Neural crest cell (in vitro differentiated cells): ENCODE results near the gene PCID2. TPM values are rescaled to one million over a fixed set of nuclear protein-coding genes. Genes with fewer than 3 reads are reported as not detected.

Source experiments
- DNase-seq: peaks from one replicate; pipeline ENCODE4 v3.0.0; 2021; ENCODE audit warnings: low read depth, mixed read lengths, low spot score
- H3K27ac Mint-ChIP-seq: one replicate; pipeline ENCODE4 v1.8.0; 2021; ENCODE audit warnings: mild to moderate bottlenecking, mixed read lengths; ENCODE audit not compliant: unreplicated experiment
- H3K27me3 Mint-ChIP-seq: 2 replicates; pipeline ENCODE4 v1.8.0; 2021; ENCODE audit warnings: low read depth, mild to moderate bottlenecking, mixed read lengths
- H3K36me3 Mint-ChIP-seq: 2 replicates; pipeline ENCODE4 v1.8.0; 2021; ENCODE audit warnings: low read depth, mild to moderate bottlenecking, mixed read lengths
- H3K4me1 Mint-ChIP-seq: 2 replicates; pipeline ENCODE4 v1.8.0; 2021; ENCODE audit warnings: mixed read lengths
- H3K4me3 Mint-ChIP-seq: one replicate; pipeline ENCODE4 v1.8.0; 2021; ENCODE audit warnings: mild to moderate bottlenecking, mixed read lengths
- H3K9me3 Mint-ChIP-seq: 2 replicates; pipeline ENCODE4 v1.8.0; 2021; ENCODE audit warnings: mixed read lengths
- CTCF ChIP-seq: fragments of 200-600 bp; sonication (generic); conservative IDR thresholded peaks from 2 replicates; pipeline ENCODE4 v1.5.0; 2021; ENCODE audit warnings: antibody characterized with exemption, mild to moderate bottlenecking
- total RNA-seq: library from RNA; stranded (reverse); gene quantifications from 2 replicates; pipeline ENCODE4 v1.2.1, GENCODE V29; 2021

The PCID2 gene
- total RNA-seq, 1 donor from 2014 or later = 60.4 TPM

- Mint-ChIP-seq H3K27ac (no peak overlapping the region), H3K4me3 (peak overlapping the region; percentile 52), H3K36me3 (no peaks in the 10 kb centered on the region), H3K9me3 (no peaks in the 10 kb centered on the region), H3K27me3 (no peaks in the 10 kb centered on the region), H3K4me1 (peaks cover 29% of the 10 kb centered on the region)
- TF ChIP-seq CTCF = no peak
- no peak for DNase-seq
Observed at GRCh38 chr13:113203507-113204377, 4.7 kb downstream of the PCID2 start.

- Mint-ChIP-seq H3K27ac (no peak overlapping the region), H3K36me3 (no peaks in the 10 kb centered on the region), H3K27me3 (no peaks in the 10 kb centered on the region)
Observed at GRCh38 chr13:113202912-113203311, 5.6 kb downstream of the PCID2 start.

GRCh38 chr13:113201815-113202214 is 6.7 kb downstream of the PCID2 start:
- no peak overlapping the region for H3K4me3 Mint-ChIP-seq
- H3K36me3 Mint-ChIP-seq = no peaks in the 10 kb centered on the region
- DNase-seq = no peak
- H3K27ac Mint-ChIP-seq = no peak overlapping the region
- H3K9me3 Mint-ChIP-seq = no peaks in the 10 kb centered on the region
- no peaks in the 10 kb centered on the region for H3K27me3 Mint-ChIP-seq
- no peak for TF ChIP-seq CTCF
- peaks cover 18% of the 10 kb centered on the region for H3K4me1 Mint-ChIP-seq

More at GRCh38 chr13:113202912-113203311, 5.6 kb downstream of the PCID2 start:
- no peak for DNase-seq
- H3K9me3 Mint-ChIP-seq = no peaks in the 10 kb centered on the region
- no peak for TF ChIP-seq CTCF
- H3K4me1 Mint-ChIP-seq = peaks cover 28% of the 10 kb centered on the region
- peak overlapping the region; percentile 52 for H3K4me3 Mint-ChIP-seq

- H3K4me1 Mint-ChIP-seq = no peaks in the 10 kb centered on the region
- DNase-seq = no peak
- H3K4me3 Mint-ChIP-seq = no peak overlapping the region
- no peak for TF ChIP-seq CTCF
- H3K27me3 Mint-ChIP-seq = no peaks in the 10 kb centered on the region
- H3K36me3 Mint-ChIP-seq = no peaks in the 10 kb centered on the region
- no peaks in the 10 kb centered on the region for H3K9me3 Mint-ChIP-seq
- no peak overlapping the region for H3K27ac Mint-ChIP-seq
Observed at GRCh38 chr13:113196970-113197737, 11.3 kb downstream of the PCID2 start.

GRCh38 chr13:113195360-113195759 is 13.1 kb downstream of the PCID2 start:
- Mint-ChIP-seq H3K4me3 (no peak overlapping the region), H3K9me3 (no peaks in the 10 kb centered on the region), H3K36me3 (no peaks in the 10 kb centered on the region), H3K4me1 (no peaks in the 10 kb centered on the region), H3K27me3 (no peaks in the 10 kb centered on the region), H3K27ac (no peak overlapping the region)
- TF ChIP-seq CTCF = no peak
- no peak for DNase-seq
